ENCODE results near the gene SLFN13. TPM values are rescaled to one million over a fixed set of nuclear protein-coding genes. Genes with fewer than 3 reads are reported as not detected.
"Not testable (repeated sequence)": the region's sequence is repeated elsewhere in the genome, so short reads cannot be mapped to it uniquely, and the experiment has no call there.

The SLFN13 gene
- total RNA-seq, 1 experiment from 2014 or later, result 0.84 TPM

- peak; percentile 98 for DNase-seq (ENCODE audit: low read depth)
These were observed 15.3 kb downstream of the SLFN13 start for GRCh38 chr17:35433075-35433894.

GRCh38 chr17:35432176-35433074 is 16.1 kb downstream of the SLFN13 start, which contains the start of gene SLFN12:
Gene SLFN12 (minus strand): TSS chr17:35432500. CDS start chr17:35423028, 9,472 bp downstream.
- peak; percentile 93 for DNase-seq (ENCODE audit: low read depth)

- DNase-seq (ENCODE audit: low read depth), result no peak
These were observed 18.9 kb downstream of the SLFN13 start for GRCh38 chr17:35429702-35430101.

GRCh38 chr17:35428229-35428628 is 20.3 kb downstream of the SLFN13 start:
- DNase-seq (ENCODE audit: low read depth), result no peak

GRCh38 chr17:35423761-35424160 is 24.8 kb downstream of the SLFN13 start:
- DNase-seq (ENCODE audit: low read depth), result peak; percentile 9

- DNase-seq (ENCODE audit: low read depth), result not testable (repeated sequence)
These were observed 27.5 kb downstream of the SLFN13 start for GRCh38 chr17:35421069-35421468.

- DNase-seq (ENCODE audit: low read depth), result no peak
These were observed 31.9 kb downstream of the SLFN13 start for GRCh38 chr17:35416659-35417058.

- DNase-seq (ENCODE audit: low read depth), result not testable (repeated sequence)
These were observed 33.9 kb downstream of the SLFN13 start for GRCh38 chr17:35414707-35415106.

GRCh38 chr17:35414247-35414646 is 34.3 kb downstream of the SLFN13 start:
- DNase-seq (ENCODE audit: low read depth), result no peak

GRCh38 chr17:35407531-35407930 is 41.0 kb downstream of the SLFN13 start:
- DNase-seq (ENCODE audit: low read depth), result no peak

- no peak for DNase-seq (ENCODE audit: low read depth)
These were observed 42.0 kb downstream of the SLFN13 start for GRCh38 chr17:35406568-35406967.

GRCh38 chr17:35404360-35404759 is 44.2 kb downstream of the SLFN13 start:
- DNase-seq (ENCODE audit: low read depth), result no peak

- not testable (repeated sequence) for DNase-seq (ENCODE audit: low read depth)
These were observed 54.8 kb downstream of the SLFN13 start for GRCh38 chr17:35393783-35394182.

GRCh38 chr17:35390663-35391062 is 57.9 kb downstream of the SLFN13 start:
- no peak for DNase-seq (ENCODE audit: low read depth)

- no peak for DNase-seq (ENCODE audit: low read depth)
These were observed 58.4 kb downstream of the SLFN13 start for GRCh38 chr17:35390156-35390555.

GRCh38 chr17:35387496-35387895 is 61.1 kb downstream of the SLFN13 start:
- DNase-seq (ENCODE audit: low read depth), result no peak

Other genes starting within 250 kb of the SLFN13 start
- gene SLFN5, start 205.7 kb downstream of the SLFN13 start, total RNA-seq (2014; rRNA removed; shearing (Covaris generic)), result 9.7 and 12.0 TPM in 2 replicates
- gene SLFN11, start 75.1 kb downstream of the SLFN13 start, total RNA-seq (2014; rRNA removed; shearing (Covaris generic)), result 32.7 and 41.2 TPM in 2 replicates
- gene SLFN12, start 16.3 kb downstream of the SLFN13 start, total RNA-seq (2014; rRNA removed; shearing (Covaris generic)), result 11.0 and 13.9 TPM in 2 replicates
- gene SLFN12L, start 88.9 kb upstream of the SLFN13 start, total RNA-seq (2014; rRNA removed; shearing (Covaris generic)), result 0.20 TPM in 1 of 2 replicates, not detected in the other
- gene SLFN14, start 112.1 kb upstream of the SLFN13 start, total RNA-seq (2014; rRNA removed; shearing (Covaris generic)), result not detected in 2 replicates
- 7.7 and 9.3 TPM in 2 replicates for gene PEX12, start 129.8 kb upstream of the SLFN13 start, total RNA-seq (2014; rRNA removed; shearing (Covaris generic))
- gene AP2B1, start 138.6 kb upstream of the SLFN13 start, total RNA-seq (2014; rRNA removed; shearing (Covaris generic)), result 47.2 and 64.0 TPM in 2 replicates